GM23248 (cell line): Measurements from ENCODE around the gene PXDC1. TPM values are rescaled to one million over a fixed set of nuclear protein-coding genes. Genes with fewer than 3 reads are reported as not detected.

Experiments used
- DNase-seq: peaks from one replicate; pipeline ENCODE4 v3.0.0-alpha.2; 2015
- H2AFZ ChIP-seq: fragments of 200-600 bp; sonication (generic); 2 replicates; pipeline ENCODE4 v1.6.1; 2016; ENCODE audit warnings: antibody characterized with exemption
- H3F3A ChIP-seq: fragments of 200-600 bp; sonication (generic); 2 replicates; pipeline ENCODE4 v1.6.1; 2016; ENCODE audit warnings: mild to moderate bottlenecking, antibody characterized with exemption, mixed run types; ENCODE audit not compliant: insufficient read depth
- H3K27ac ChIP-seq: fragments of 200-600 bp; sonication (generic); 2 replicates; pipeline ENCODE4 v1.5.1; 2016; ENCODE audit warnings: mild to moderate bottlenecking
- H3K27me3 ChIP-seq: fragments of 200-600 bp; sonication (generic); replicated peaks from 2 replicates; pipeline ENCODE4 v1.6.1; 2016; ENCODE audit warnings: mild to moderate bottlenecking; ENCODE audit not compliant: insufficient read depth
- H3K36me3 ChIP-seq: fragments of 200-600 bp; sonication (generic); 2 replicates; pipeline ENCODE4 v1.6.1; 2016; ENCODE audit warnings: low read depth, mild to moderate bottlenecking
- H3K4me1 ChIP-seq: fragments of 200-600 bp; sonication (generic); 2 replicates; pipeline ENCODE4 v1.6.1; 2016; ENCODE audit warnings: mild to moderate bottlenecking; ENCODE audit not compliant: insufficient read depth
- H3K4me2 ChIP-seq: fragments of 200-600 bp; sonication (generic); one replicate; pipeline ENCODE4 v1.6.1; 2016; ENCODE audit warnings: mild to moderate bottlenecking; ENCODE audit not compliant: unreplicated experiment
- H3K4me3 ChIP-seq: fragments of 200-600 bp; sonication (generic); 2 replicates; pipeline ENCODE4 v1.5.1; 2016; ENCODE audit warnings: mild to moderate bottlenecking
- H3K79me2 ChIP-seq: fragments of 200-600 bp; sonication (generic); 2 replicates; pipeline ENCODE4 v1.6.1; 2016; ENCODE audit warnings: mild to moderate bottlenecking; ENCODE audit not compliant: insufficient read depth
- H3K9ac ChIP-seq: fragments of 200-600 bp; sonication (generic); 2 replicates; pipeline ENCODE4 v1.6.1; 2016; ENCODE audit warnings: mild to moderate bottlenecking
- H3K9me2 ChIP-seq: fragments of 200-600 bp; sonication (generic); 2 replicates; pipeline ENCODE4 v1.6.1; 2016; ENCODE audit warnings: mixed run types, mild to moderate bottlenecking, moderate library complexity; ENCODE audit not compliant: insufficient read depth
- H3K9me3 ChIP-seq: fragments of 200-600 bp; sonication (generic); one replicate; pipeline ENCODE4 v1.6.1; 2017; ENCODE audit warnings: low read depth
- H4K20me1 ChIP-seq: fragments of 200-600 bp; sonication (generic); 2 replicates; pipeline ENCODE4 v1.6.0; 2016; ENCODE audit not compliant: insufficient read depth
- EZH2 ChIP-seq: fragments of 200-600 bp; sonication (generic); IDR thresholded peaks from 2 replicates; pipeline ENCODE4 v1.6.1; 2018; ENCODE audit warnings: antibody characterized with exemption, mild to moderate bottlenecking; ENCODE audit not compliant: insufficient read depth, poor library complexity, severe bottlenecking
- EZH2phosphoT487 ChIP-seq: fragments of 200-600 bp; sonication (generic); IDR thresholded peaks from 2 replicates; pipeline ENCODE4 v1.6.1; 2018; ENCODE audit warnings: antibody characterized with exemption, moderate library complexity, mild to moderate bottlenecking, low read depth; ENCODE audit not compliant: insufficient read depth
- WGBS, 2 experiments: methylation state at CpG; one replicate each; pipeline ENCODE4 v1.1.6; 2015 to 2017; ENCODE audit warnings: low lambda C conversion rate in 2 of 2, low coverage in 1 of 2; ENCODE audit errors: missing lambda C conversion rate in 2 of 2; 5-methylcytosine and 5-hydroxymethylcytosine counted together
- in situ Hi-C: fragments of 300-500 bp; cut with MboI; formaldehyde crosslinking; loops from 2 replicates; pipeline ENCODE4 v1.15.0; 2020
- polyA plus RNA-seq: library from polyadenylated mRNA; unstranded; fragments of >200 nt; fragmentation: Nextera tagmentation; extraction: Ambion mirVana; gene quantifications from 2 replicates; pipeline ENCODE4 v1.2.1, GENCODE V29; 2016
- total RNA-seq: library from RNA; depleted of rRNA; stranded (reverse); fragments of >200 nt; shearing (Covaris generic); gene quantifications from 2 replicates; pipeline ENCODE4 v1.2.3, GENCODE V29; 2014

The PXDC1 gene
- total and polyA plus RNA-seq, 2 experiments from 2014 or later, result 135 to 192 TPM

DNA sequence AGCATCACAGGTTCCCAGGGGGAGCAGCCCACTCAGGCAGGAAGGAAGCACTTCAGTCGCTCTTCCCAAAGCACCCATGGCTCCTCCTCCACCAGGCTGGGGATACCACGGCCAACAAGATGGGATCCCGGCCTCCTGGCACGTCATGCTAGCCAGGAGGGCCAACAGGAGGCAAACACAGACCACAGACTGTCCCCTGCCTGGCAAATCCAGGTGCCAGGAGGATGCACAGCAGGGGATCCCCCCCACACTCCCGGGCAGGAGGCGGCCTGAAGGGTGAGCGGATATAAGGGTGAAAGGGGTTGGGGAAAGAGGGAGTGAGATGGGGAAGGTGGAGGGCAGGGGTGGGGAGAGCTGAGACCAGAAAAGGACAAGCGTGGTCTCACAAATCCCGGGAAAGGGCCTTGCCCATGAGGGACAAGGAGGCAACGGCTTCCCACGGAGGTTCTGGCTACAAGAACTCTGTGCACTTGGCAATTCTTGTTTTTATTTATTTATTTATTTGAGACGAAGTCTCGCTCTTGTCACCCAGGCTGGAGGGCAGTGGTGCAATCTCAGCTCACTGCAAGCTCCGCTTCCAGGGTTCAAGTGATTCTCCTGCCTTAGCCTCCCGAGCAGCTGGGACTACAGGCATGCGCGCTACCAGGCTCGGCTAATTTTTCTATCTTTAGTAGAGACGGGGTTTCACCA lies 7.2 kb downstream of the PXDC1 start:
- 34 to 40% methylated on average over 16 to 19 of the region's 19 CpGs for WGBS, 2 experiments
- DNase-seq, result peak; percentile 67
- no peak overlapping the region for H2AFZ ChIP-seq
- no peaks in the 10 kb centered on the region for H3K9me2 ChIP-seq
- H3K4me2 ChIP-seq, result peak overlapping the region; percentile 87
- H3K79me2 ChIP-seq, result peaks cover 100% of the 10 kb centered on the region
- peak overlapping the region; percentile 66 for H3K27ac ChIP-seq
- in situ Hi-C loops, result loop anchor here (10.0 kb wide), 2 partner anchors 140 to 240 kb away; no protein-coding TSS in a partner anchor
- peak overlapping the region; percentile 64 for H3K9ac ChIP-seq
- H3K36me3 ChIP-seq, result 0 out of 2 replicates have a peak, but pooled peaks cover 5% of the 10 kb centered on the region
- peaks cover 50% of the 10 kb centered on the region for H3F3A ChIP-seq
- peaks cover 24% of the 10 kb centered on the region; the same call in 1 of the 2 replicates for H4K20me1 ChIP-seq
- H3K4me3 ChIP-seq, result peak overlapping the region; percentile 57
- H3K27me3 ChIP-seq, result no peaks in the 10 kb centered on the region
- no peak for TF ChIP-seq EZH2phosphoT487
- TF ChIP-seq EZH2, result no peak
- no peaks in the 10 kb centered on the region for H3K9me3 ChIP-seq
- H3K4me1 ChIP-seq, result peaks cover 85% of the 10 kb centered on the region

DNA sequence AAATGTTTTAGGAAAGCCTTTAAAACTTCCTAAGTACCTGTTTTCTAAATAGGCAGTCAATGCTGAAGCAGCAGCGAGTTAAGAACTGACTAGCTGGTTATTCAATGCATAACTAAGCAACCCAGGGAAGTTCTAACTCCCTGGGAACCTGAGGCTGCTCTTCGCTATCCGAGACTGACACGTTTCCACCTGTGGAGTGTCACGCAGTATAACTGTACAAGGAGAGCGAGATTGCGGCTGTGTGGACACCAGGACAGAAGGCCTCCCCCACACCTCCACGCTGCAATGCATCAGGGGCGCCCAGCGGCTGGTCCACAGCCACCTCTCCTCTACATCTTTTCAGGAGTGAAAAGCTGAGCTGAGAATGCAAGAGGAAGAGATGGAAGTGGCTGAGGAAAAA lies 8.0 kb downstream of the PXDC1 start:
- Histone ChIP-seq H3K79me2 (peaks cover 100% of the 10 kb centered on the region), H3K4me2 (peak overlapping the region; percentile 87), H3K9ac (peak overlapping the region; percentile 64), H3K27ac (peak overlapping the region; percentile 66), H2AFZ (no peak overlapping the region), H3K36me3 (0 out of 2 replicates have a peak, but pooled peaks cover 5% of the 10 kb centered on the region), H3F3A (peaks cover 42% of the 10 kb centered on the region), H3K9me3 (no peaks in the 10 kb centered on the region), H3K9me2 (no peaks in the 10 kb centered on the region), H3K4me3 (peak overlapping the region; percentile 57), H4K20me1 (peaks cover 24% of the 10 kb centered on the region; the same call in 1 of the 2 replicates), H3K4me1 (peaks cover 90% of the 10 kb centered on the region), H3K27me3 (no peaks in the 10 kb centered on the region)
- in situ Hi-C loops, result loop anchor here (10.0 kb wide), 2 partner anchors 141 to 241 kb away; no protein-coding TSS in a partner anchor
- DNase-seq, result no peak
- 62 to 73% methylated on average over 10 of the region's 10 CpGs for WGBS, 2 experiments
- no peak for TF ChIP-seq EZH2
- no peak for TF ChIP-seq EZH2phosphoT487

DNA sequence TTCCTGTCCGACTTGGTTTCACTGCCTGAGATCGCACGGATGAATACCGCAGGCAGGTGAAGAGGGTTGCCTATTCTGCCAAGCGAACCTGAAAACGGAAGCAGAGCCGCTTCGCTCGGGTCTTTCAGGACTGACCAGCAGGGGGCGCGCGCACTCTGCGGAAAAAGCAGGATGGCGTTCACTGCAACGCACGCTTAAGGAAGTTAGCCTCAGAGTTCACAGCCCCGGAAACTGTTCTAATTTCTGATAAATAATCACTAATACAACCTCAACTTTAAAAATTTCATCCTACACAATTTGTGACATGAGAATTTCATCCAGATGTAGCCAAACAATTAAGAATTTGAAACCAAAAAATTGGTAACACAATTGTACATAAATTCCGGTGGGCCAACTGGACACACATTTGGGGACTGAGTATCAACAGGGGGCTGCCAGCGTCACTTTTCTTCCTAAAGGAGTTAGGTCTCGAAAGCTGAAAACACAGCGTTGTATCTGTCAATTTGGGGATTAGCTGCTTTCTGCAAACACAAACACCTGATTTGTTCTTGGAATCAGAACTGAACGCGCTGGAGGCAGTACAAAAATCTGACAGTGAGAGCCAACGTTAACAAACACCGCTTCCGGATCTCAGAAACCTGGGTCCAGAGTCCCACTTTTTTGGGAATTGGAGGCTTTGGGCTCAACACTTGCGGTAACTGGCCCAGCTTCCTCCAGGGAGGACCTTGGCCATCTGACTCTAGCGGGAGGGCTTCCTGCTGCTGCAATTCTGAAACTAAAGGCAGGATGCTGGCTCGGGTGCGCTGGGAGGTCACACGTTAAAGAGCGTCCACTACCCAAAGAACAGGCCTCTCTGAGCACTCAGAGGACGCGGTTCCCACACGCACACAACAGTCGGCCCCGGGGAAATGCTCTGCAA lies 8.8 kb downstream of the PXDC1 start:
- in situ Hi-C loops, result loop anchor here (10.0 kb wide), 2 partner anchors 142 to 242 kb away; no protein-coding TSS in a partner anchor
- H3K27ac ChIP-seq, result peak overlapping the region; percentile 66

DNA sequence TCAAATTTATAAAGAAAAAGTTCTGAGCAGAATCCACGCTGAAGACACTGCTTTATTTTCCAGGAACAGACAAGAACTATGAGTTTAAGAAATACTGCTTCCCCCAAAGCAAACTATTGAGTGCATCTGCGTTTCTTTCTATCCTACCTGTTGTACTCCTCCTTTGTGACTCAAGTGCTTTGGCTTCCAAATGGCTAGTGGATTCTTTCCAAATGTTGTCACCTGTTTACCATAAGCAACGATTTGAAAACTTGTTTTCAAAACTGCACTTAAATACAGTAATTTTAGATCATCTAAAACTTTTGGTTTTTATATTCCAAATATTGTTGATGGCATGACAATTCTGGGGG lies 9.5 kb downstream of the PXDC1 start:
- peaks cover 41% of the 10 kb centered on the region for H3F3A ChIP-seq
- H4K20me1 ChIP-seq, result peaks cover 21% of the 10 kb centered on the region; the same call in 1 of the 2 replicates
- H3K9me3 ChIP-seq, result no peaks in the 10 kb centered on the region
- H3K4me3 ChIP-seq, result peak overlapping the region; percentile 57
- H3K79me2 ChIP-seq, result peaks cover 100% of the 10 kb centered on the region
- H3K9me2 ChIP-seq, result no peaks in the 10 kb centered on the region
- no peak for DNase-seq
- TF ChIP-seq EZH2 (no peak), EZH2phosphoT487 (no peak)
- H3K9ac ChIP-seq, result peak overlapping the region; percentile 64
- in situ Hi-C loops, result loop anchor here (10.0 kb wide), 2 partner anchors 143 to 243 kb away; no protein-coding TSS in a partner anchor
- peaks cover 87% of the 10 kb centered on the region for H3K4me1 ChIP-seq
- peak overlapping the region; percentile 87 for H3K4me2 ChIP-seq
- H3K27me3 ChIP-seq, result no peaks in the 10 kb centered on the region
- H3K36me3 ChIP-seq, result peaks cover 12% of the 10 kb centered on the region
- peak overlapping the region; percentile 66 for H3K27ac ChIP-seq
- WGBS, 2 experiments, result 32 to 43% methylated on average over 3 of the region's 3 CpGs
- no peak overlapping the region for H2AFZ ChIP-seq

More for the DNA sequence above, 8.8 kb downstream of the PXDC1 start:
- Histone ChIP-seq H3F3A (peaks cover 42% of the 10 kb centered on the region), H3K4me1 (peaks cover 92% of the 10 kb centered on the region), H3K4me2 (peak overlapping the region; percentile 87), H3K36me3 (peaks cover 11% of the 10 kb centered on the region; the same call in 1 of the 2 replicates), H4K20me1 (peaks cover 26% of the 10 kb centered on the region; the same call in 1 of the 2 replicates), H3K4me3 (peak overlapping the region; percentile 57), H3K9ac (peak overlapping the region; percentile 64), H3K9me3 (no peaks in the 10 kb centered on the region), H3K79me2 (peaks cover 100% of the 10 kb centered on the region), H3K9me2 (no peaks in the 10 kb centered on the region), H2AFZ (no peak overlapping the region), H3K27me3 (no peaks in the 10 kb centered on the region)
- peak; percentile 85 for DNase-seq
- WGBS, 2 experiments, result 5 to 6% methylated on average over 37 of the region's 37 CpGs
- TF ChIP-seq EZH2phosphoT487 (no peak), EZH2 (no peak)
